Tracheal epithelial cell (primary cell): ENCODE measurements around the gene MFAP1. TPM values are rescaled to one million over a fixed set of nuclear protein-coding genes. Genes with fewer than 3 reads are reported as not detected.

Source experiments
- total RNA-seq: library from RNA; depleted of rRNA; stranded (reverse); fragments of >200 nt; gene quantifications from 2 replicates; pipeline ENCODE4 v1.2.1, GENCODE V29; 2014

MFAP1 gene, protein sequence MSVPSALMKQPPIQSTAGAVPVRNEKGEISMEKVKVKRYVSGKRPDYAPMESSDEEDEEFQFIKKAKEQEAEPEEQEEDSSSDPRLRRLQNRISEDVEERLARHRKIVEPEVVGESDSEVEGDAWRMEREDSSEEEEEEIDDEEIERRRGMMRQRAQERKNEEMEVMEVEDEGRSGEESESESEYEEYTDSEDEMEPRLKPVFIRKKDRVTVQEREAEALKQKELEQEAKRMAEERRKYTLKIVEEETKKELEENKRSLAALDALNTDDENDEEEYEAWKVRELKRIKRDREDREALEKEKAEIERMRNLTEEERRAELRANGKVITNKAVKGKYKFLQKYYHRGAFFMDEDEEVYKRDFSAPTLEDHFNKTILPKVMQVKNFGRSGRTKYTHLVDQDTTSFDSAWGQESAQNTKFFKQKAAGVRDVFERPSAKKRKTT
- 16.4 and 23.9 TPM in 2 replicates for total RNA-seq

GRCh38 chr15:43824302-43825246 is at the start of gene MFAP1:
MFAP1 (minus strand) TSS chr15:43824690; CDS start chr15:43824569, 121 bp downstream.

DNA sequence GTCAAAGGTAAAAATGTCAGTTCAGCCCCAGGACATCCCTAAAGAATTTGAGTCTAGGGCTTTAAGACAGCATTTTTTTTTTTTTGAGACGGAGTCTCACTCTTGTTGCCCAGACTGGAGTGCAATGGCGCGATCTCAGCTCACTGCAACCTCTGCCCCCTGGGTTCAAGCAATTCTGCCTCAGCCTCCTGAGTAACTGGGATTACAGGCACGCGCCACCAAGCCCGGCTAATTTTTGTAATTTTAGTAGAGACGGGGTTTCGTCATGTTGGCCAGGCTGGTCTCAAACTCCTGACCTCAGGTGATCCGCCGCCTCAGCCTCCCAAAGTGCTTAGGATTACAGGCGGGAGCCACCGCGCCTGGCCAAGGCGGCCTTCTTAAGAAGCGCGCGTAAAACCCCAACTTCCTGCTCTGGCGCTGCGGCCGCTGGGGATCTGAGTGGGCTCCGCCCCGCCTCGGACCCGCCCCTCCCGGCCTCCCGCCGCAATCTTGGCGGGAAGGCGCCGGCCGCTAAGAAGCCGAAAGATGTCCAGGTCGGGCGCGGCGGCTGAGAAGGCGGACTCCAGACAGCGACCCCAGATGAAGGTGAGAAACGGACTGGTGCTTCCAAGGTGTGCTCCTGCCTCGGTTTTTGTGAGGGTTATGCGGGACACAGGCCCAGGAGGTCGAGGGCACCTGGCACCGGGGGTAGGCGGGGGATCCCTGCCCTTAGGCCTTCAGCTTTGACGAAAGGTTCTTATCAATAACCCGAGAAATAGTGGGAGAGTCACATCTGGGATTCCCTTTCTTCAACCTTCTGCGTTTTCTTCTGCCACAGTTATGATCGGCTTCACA is 2.2 kb upstream of the MFAP1 start, which contains the start of gene WDR76:
Gene WDR76 (plus strand): TSS at position 495 of the 834 bp plus-strand sequence. CDS start 31 bp downstream, at position 526.

GRCh38 chr15:43800286-43801141 is 24.0 kb downstream of the MFAP1 start, which contains the start of gene HYPK:
HYPK (plus strand) TSS chr15:43800599; CDS start chr15:43800623, 24 bp downstream.

GRCh38 chr15:43799945-43800285 is 24.6 kb downstream of the MFAP1 start, which contains the start of gene SERINC4:
SERINC4 (minus strand) TSS chr15:43800220; CDS start chr15:43799986, 234 bp downstream.

DNA sequence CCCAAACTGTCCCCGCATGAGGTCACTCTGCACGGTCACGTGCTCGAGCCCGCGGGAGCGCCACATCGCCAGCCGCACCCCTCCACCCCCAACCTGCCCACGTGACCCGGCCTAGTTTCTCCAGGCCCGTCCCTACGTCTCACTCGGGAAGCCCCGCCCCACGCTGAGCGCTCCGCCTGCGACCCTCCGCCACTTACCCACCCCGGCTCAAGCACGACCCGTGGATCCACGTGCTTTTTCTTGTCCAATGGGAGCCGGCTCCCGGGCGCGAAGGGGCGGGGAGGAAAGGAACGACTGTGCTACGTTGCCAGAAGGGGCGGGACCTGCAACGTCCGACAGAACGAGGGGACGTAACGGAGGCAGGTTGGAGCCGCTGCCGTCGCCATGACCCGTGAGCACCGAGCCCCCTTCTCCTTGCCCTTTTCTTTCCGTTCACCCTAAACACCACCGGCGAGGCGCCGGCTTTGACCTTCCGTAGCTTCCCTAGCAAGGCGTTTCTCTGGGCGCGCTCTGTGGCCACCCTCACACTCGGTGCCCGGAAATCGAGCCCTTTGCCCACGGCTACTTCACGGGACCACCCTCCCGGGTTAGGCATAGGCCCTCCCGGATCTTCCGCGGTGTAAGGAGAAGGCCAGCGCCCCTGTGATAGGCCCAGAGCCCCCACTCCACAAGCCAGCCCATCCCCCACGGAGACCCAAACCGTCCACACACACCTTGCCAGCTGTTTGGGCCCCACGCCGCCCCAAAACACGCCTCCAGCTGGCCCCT is 32.3 kb downstream of the MFAP1 start, which contains the start of gene SERF2:
Gene SERF2 (plus strand): TSS at position 328 of the 768 bp plus-strand sequence. CDS start 57 bp downstream, at position 385.

GRCh38 chr15:43776718-43777266 is 47.7 kb downstream of the MFAP1 start, which contains the start of gene ELL3:
ELL3 (minus strand) TSS chr15:43776966; CDS start chr15:43776901, 65 bp downstream.

Other genes starting within 250 kb of the MFAP1 start
- gene PPIP5K1, start 234.5 kb downstream of the MFAP1 start, total RNA-seq = 29.4 and 67.8 TPM in 2 replicates
- gene CKMT1B, start 230.7 kb downstream of the MFAP1 start, total RNA-seq = 10.4 and 11.8 TPM in 2 replicates
- 0.43 and 0.72 TPM in 2 replicates for gene STRC, start 205.9 kb downstream of the MFAP1 start, total RNA-seq
- 0.85 and 3.6 TPM in 2 replicates for gene CATSPER2, start 175.8 kb downstream of the MFAP1 start, total RNA-seq
- 17.3 and 47.0 TPM in 2 replicates for gene CKMT1A, start 130.8 kb downstream of the MFAP1 start, total RNA-seq
- gene PDIA3, start 78.3 kb downstream of the MFAP1 start, total RNA-seq = 117 and 120 TPM in 2 replicates
- gene ELL3, start 47.7 kb downstream of the MFAP1 start, total RNA-seq = 23.6 and 27.3 TPM in 2 replicates
- gene SERF2, start 32.4 kb downstream of the MFAP1 start, total RNA-seq = 341 and 741 TPM in 2 replicates
- gene SERINC4, start 24.5 kb downstream of the MFAP1 start, total RNA-seq = not detected in 2 replicates
- gene HYPK, start 24.1 kb downstream of the MFAP1 start, total RNA-seq = 1.7 and 2.4 TPM in 2 replicates
- gene WDR76, start 2.3 kb upstream of the MFAP1 start, total RNA-seq = 3.6 and 7.5 TPM in 2 replicates